Tongue (tissue), 2 donors: ENCODE data around the gene RBM38. TPM values are rescaled to one million over a fixed set of nuclear protein-coding genes. Genes with fewer than 3 reads are reported as not detected.

Source experiments
- DNase-seq: peaks from one replicate; pipeline ENCODE4 v3.0.0-alpha.2; 2015
- total RNA-seq: library from RNA; depleted of rRNA; stranded (reverse); fragments of >200 nt; gene quantifications from one replicate; pipeline ENCODE4 v1.2.3, GENCODE V29; 2014

The RBM38 gene
- total RNA-seq, 1 donor from 2014 or later: 74.0 TPM

GRCh38 chr20:57374931-57375651, 16.1 kb upstream of the RBM38 start:
- no peak for DNase-seq

- DNase-seq: no peak
Measured at GRCh38 chr20:57375652-57376230, 15.5 kb upstream of the RBM38 start.

- no peak for DNase-seq
Measured at GRCh38 chr20:57377350-57377749, 13.8 kb upstream of the RBM38 start.

GRCh38 chr20:57378107-57378506, 13.1 kb upstream of the RBM38 start:
- no peak for DNase-seq

- DNase-seq: no peak
Measured at GRCh38 chr20:57378646-57379262, 12.4 kb upstream of the RBM38 start.

- DNase-seq: no peak
Measured at GRCh38 chr20:57379263-57379647, 11.9 kb upstream of the RBM38 start.

- DNase-seq: no peak
Measured at GRCh38 chr20:57380081-57380750, 11.0 kb upstream of the RBM38 start.

GRCh38 chr20:57381596-57382503, 9.3 kb upstream of the RBM38 start:
- peak; percentile 91 for DNase-seq

- DNase-seq: no peak
Measured at GRCh38 chr20:57382516-57382915, 8.7 kb upstream of the RBM38 start.

GRCh38 chr20:57383447-57384347, 7.5 kb upstream of the RBM38 start:
- no peak for DNase-seq

- DNase-seq: no peak
Measured at GRCh38 chr20:57384486-57384885, 6.7 kb upstream of the RBM38 start.

GRCh38 chr20:57384953-57385761, 6.0 kb upstream of the RBM38 start:
- no peak for DNase-seq

GRCh38 chr20:57385940-57386339, 5.3 kb upstream of the RBM38 start:
- DNase-seq: no peak

GRCh38 chr20:57386762-57387161, 4.4 kb upstream of the RBM38 start:
- DNase-seq: no peak

- no peak for DNase-seq
Measured at GRCh38 chr20:57387463-57387862, 3.7 kb upstream of the RBM38 start.

- DNase-seq: no peak
Measured at GRCh38 chr20:57387945-57388371, 3.2 kb upstream of the RBM38 start.

- peak; percentile 85 for DNase-seq
Measured at GRCh38 chr20:57388953-57389694, 2.1 kb upstream of the RBM38 start.

GRCh38 chr20:57389695-57390603, 1.2 kb upstream of the RBM38 start:
- DNase-seq: no peak
